Measurements from ENCODE around the gene NFATC3. TPM values are rescaled to one million over a fixed set of nuclear protein-coding genes. Genes with fewer than 3 reads are reported as not detected.

NFATC3 gene
- 153 TPM for total RNA-seq

GRCh38 chr16:68085259-68086071, at the start of gene NFATC3:
Gene NFATC3 (plus strand): TSS chr16:68085370. CDS start chr16:68085682, 312 bp downstream.
- Histone ChIP-seq H3K27me3 (ENCODE audit: insufficient read depth, low read length) (no peaks in the 10 kb centered on the region), H3K9me3 (ENCODE audit: low read depth, low read length) (no peaks in the 10 kb centered on the region), H3K4me3 (ENCODE audit: low read length) (peak within 1 kb of the TSS; percentile 92), H3K4me1 (ENCODE audit: insufficient read depth, low read length) (peaks cover 65% of the 10 kb centered on the region)

GRCh38 chr16:68037841-68038597, 47.2 kb upstream of the NFATC3 start:
- H3K4me1 ChIP-seq (ENCODE audit: insufficient read depth, low read length), result peaks cover 68% of the 10 kb centered on the region

GRCh38 chr16:68040506-68041288, 44.5 kb upstream of the NFATC3 start:
- Histone ChIP-seq H3K9me3 (ENCODE audit: low read depth, low read length) (no peaks in the 10 kb centered on the region), H3K4me3 (ENCODE audit: low read length) (no peak overlapping the region), H3K27me3 (ENCODE audit: insufficient read depth, low read length) (no peaks in the 10 kb centered on the region), H3K4me1 (ENCODE audit: insufficient read depth, low read length) (peaks cover 86% of the 10 kb centered on the region)

More at GRCh38 chr16:68037841-68038597, 47.2 kb upstream of the NFATC3 start:
- no peaks in the 10 kb centered on the region for H3K27me3 ChIP-seq (ENCODE audit: insufficient read depth, low read length)
- no peaks in the 10 kb centered on the region for H3K9me3 ChIP-seq (ENCODE audit: low read depth, low read length)
- H3K4me3 ChIP-seq (ENCODE audit: low read length), result peak overlapping the region; percentile 38

- H3K4me3 ChIP-seq (ENCODE audit: low read length), result no peak overlapping the region
- H3K27me3 ChIP-seq (ENCODE audit: insufficient read depth, low read length), result no peaks in the 10 kb centered on the region
- no peaks in the 10 kb centered on the region for H3K9me3 ChIP-seq (ENCODE audit: low read depth, low read length)
- peaks cover 78% of the 10 kb centered on the region for H3K4me1 ChIP-seq (ENCODE audit: insufficient read depth, low read length)
Observed at GRCh38 chr16:68041783-68042182, 43.4 kb upstream of the NFATC3 start.

GRCh38 chr16:68046106-68046505, 39.1 kb upstream of the NFATC3 start:
- Histone ChIP-seq H3K4me1 (ENCODE audit: insufficient read depth, low read length) (peaks cover 34% of the 10 kb centered on the region), H3K4me3 (ENCODE audit: low read length) (no peak overlapping the region), H3K27me3 (ENCODE audit: insufficient read depth, low read length) (no peaks in the 10 kb centered on the region), H3K9me3 (ENCODE audit: low read depth, low read length) (no peaks in the 10 kb centered on the region)

GRCh38 chr16:68047987-68048386, 37.2 kb upstream of the NFATC3 start:
- H3K4me1 ChIP-seq (ENCODE audit: insufficient read depth, low read length), result peaks cover 19% of the 10 kb centered on the region
- no peaks in the 10 kb centered on the region for H3K27me3 ChIP-seq (ENCODE audit: insufficient read depth, low read length)
- H3K4me3 ChIP-seq (ENCODE audit: low read length), result no peak overlapping the region
- no peaks in the 10 kb centered on the region for H3K9me3 ChIP-seq (ENCODE audit: low read depth, low read length)

GRCh38 chr16:68049449-68049848, 35.7 kb upstream of the NFATC3 start:
- Histone ChIP-seq H3K4me3 (ENCODE audit: low read length) (no peak overlapping the region), H3K27me3 (ENCODE audit: insufficient read depth, low read length) (no peaks in the 10 kb centered on the region), H3K9me3 (ENCODE audit: low read depth, low read length) (no peaks in the 10 kb centered on the region), H3K4me1 (ENCODE audit: insufficient read depth, low read length) (peaks cover 4% of the 10 kb centered on the region)

- Histone ChIP-seq H3K9me3 (ENCODE audit: low read depth, low read length) (no peaks in the 10 kb centered on the region), H3K4me1 (ENCODE audit: insufficient read depth, low read length) (peaks cover 16% of the 10 kb centered on the region), H3K27me3 (ENCODE audit: insufficient read depth, low read length) (no peaks in the 10 kb centered on the region), H3K4me3 (ENCODE audit: low read length) (no peak overlapping the region)
Observed at GRCh38 chr16:68055395-68055794, 29.8 kb upstream of the NFATC3 start.

- H3K4me3 ChIP-seq (ENCODE audit: low read length), result no peak overlapping the region
- H3K4me1 ChIP-seq (ENCODE audit: insufficient read depth, low read length), result peaks cover 60% of the 10 kb centered on the region
- no peaks in the 10 kb centered on the region for H3K27me3 ChIP-seq (ENCODE audit: insufficient read depth, low read length)
- H3K9me3 ChIP-seq (ENCODE audit: low read depth, low read length), result no peaks in the 10 kb centered on the region
Observed at GRCh38 chr16:68059804-68060203, 25.4 kb upstream of the NFATC3 start.

- Histone ChIP-seq H3K9me3 (ENCODE audit: low read depth, low read length) (no peaks in the 10 kb centered on the region), H3K27me3 (ENCODE audit: insufficient read depth, low read length) (no peaks in the 10 kb centered on the region), H3K4me3 (ENCODE audit: low read length) (no peak overlapping the region), H3K4me1 (ENCODE audit: insufficient read depth, low read length) (peaks cover 76% of the 10 kb centered on the region)
Observed at GRCh38 chr16:68061396-68061795, 23.8 kb upstream of the NFATC3 start.

GRCh38 chr16:68062910-68063393, 22.2 kb upstream of the NFATC3 start:
- Histone ChIP-seq H3K4me3 (ENCODE audit: low read length) (no peak overlapping the region), H3K27me3 (ENCODE audit: insufficient read depth, low read length) (no peaks in the 10 kb centered on the region), H3K9me3 (ENCODE audit: low read depth, low read length) (no peaks in the 10 kb centered on the region), H3K4me1 (ENCODE audit: insufficient read depth, low read length) (peaks cover 82% of the 10 kb centered on the region)

- no peaks in the 10 kb centered on the region for H3K27me3 ChIP-seq (ENCODE audit: insufficient read depth, low read length)
- no peaks in the 10 kb centered on the region for H3K9me3 ChIP-seq (ENCODE audit: low read depth, low read length)
- H3K4me1 ChIP-seq (ENCODE audit: insufficient read depth, low read length), result peaks cover 86% of the 10 kb centered on the region
- H3K4me3 ChIP-seq (ENCODE audit: low read length), result no peak overlapping the region
Observed at GRCh38 chr16:68064791-68065365, 20.3 kb upstream of the NFATC3 start.

- Histone ChIP-seq H3K4me1 (ENCODE audit: insufficient read depth, low read length) (peaks cover 86% of the 10 kb centered on the region), H3K4me3 (ENCODE audit: low read length) (no peak overlapping the region)
Observed at GRCh38 chr16:68065716-68066305, 19.4 kb upstream of the NFATC3 start.

GRCh38 chr16:68066763-68067162, 18.4 kb upstream of the NFATC3 start:
- H3K9me3 ChIP-seq (ENCODE audit: low read depth, low read length), result no peaks in the 10 kb centered on the region
- no peaks in the 10 kb centered on the region for H3K27me3 ChIP-seq (ENCODE audit: insufficient read depth, low read length)
- peaks cover 86% of the 10 kb centered on the region for H3K4me1 ChIP-seq (ENCODE audit: insufficient read depth, low read length)
- no peak overlapping the region for H3K4me3 ChIP-seq (ENCODE audit: low read length)

More at GRCh38 chr16:68065716-68066305, 19.4 kb upstream of the NFATC3 start:
- H3K9me3 ChIP-seq (ENCODE audit: low read depth, low read length), result no peaks in the 10 kb centered on the region
- no peaks in the 10 kb centered on the region for H3K27me3 ChIP-seq (ENCODE audit: insufficient read depth, low read length)
